Right lobe of liver (tissue), 6 donors: ENCODE data around the gene NR6A1. TPM values are rescaled to one million over a fixed set of nuclear protein-coding genes. Genes with fewer than 3 reads are reported as not detected.
A peak's percentile ranks its signal among the peaks of the same experiment; 100 is the strongest.

Experiments
- ATAC-seq, 4 donors: fragments of 200-7000 bp; cut with Tn5 transposase; one replicate each; pipeline ENCODE4 v1.9.1; 2020; ENCODE audit warnings: mild to moderate bottlenecking in 4 of 4, moderate library complexity in 4 of 4
- DNase-seq, 3 donors: peaks; one replicate each; pipeline ENCODE4 v3.0.0-alpha.2; 2020
- H3K27ac ChIP-seq, 3 donors: fragments of 200-600 bp; one replicate each; pipeline ENCODE4 v1.8.0; 2022
- H3K27me3 ChIP-seq, 2 donors: fragments of 200-600 bp; one replicate each; pipeline ENCODE4 v1.8.0; 2022
- H3K36me3 ChIP-seq, 4 donors: fragments of 200-600 bp; sonication (generic) in 1 of 4; one replicate each; pipeline versions ENCODE4 v1.5.1 to v1.8.0; 2017 to 2022; ENCODE audit warnings: control low read depth in 1 of 4
- H3K4me1 ChIP-seq, 4 donors: fragments of 200-600 bp; sonication (generic) in 1 of 4; one replicate each; pipeline versions ENCODE4 v1.5.1 to v1.8.0; 2017 to 2022; ENCODE audit warnings: control low read depth in 1 of 4
- H3K4me3 ChIP-seq, 3 donors: fragments of 200-600 bp; one replicate each; pipeline ENCODE4 v1.8.0; 2022
- H3K9me3 ChIP-seq, 4 donors: fragments of 200-600 bp; sonication (generic) in 1 of 4; one replicate each; pipeline versions ENCODE4 v1.5.1 to v1.8.0; 2017 to 2022; ENCODE audit warnings: control low read depth in 1 of 4
- CTCF ChIP-seq, 4 donors: fragments of 200-600 bp in 3 of 4; fragments of 450-650 bp in 1 of 4; IDR thresholded peaks; one replicate each; pipeline versions ENCODE4 v1.5.1 to v1.8.0; 2016 to 2022; ENCODE audit warnings: antibody characterized with exemption in 4 of 4, mild to moderate bottlenecking in 2 of 4
- POLR2A ChIP-seq: fragments of 450-650 bp; IDR thresholded peaks from one replicate; pipeline ENCODE4 v1.6.1; 2017; ENCODE audit warnings: antibody characterized with exemption, mild to moderate bottlenecking
- WGBS: methylation state at CpG from one replicate; pipeline ENCODE4 v1.1.6; 2018; ENCODE audit warnings: low coverage, low lambda C conversion rate; ENCODE audit not compliant: insufficient coverage; ENCODE audit errors: missing lambda C conversion rate; 5-methylcytosine and 5-hydroxymethylcytosine counted together
- intact Hi-C, 2 donors: fragments of 100-400 bp; cut with DNase I; formaldehyde crosslinking; loops; one replicate each; pipeline versions ENCODE4 v1.11.2 to v1.14.1; 2022
- total RNA-seq, 6 experiments: library from RNA; depleted of rRNA in 2 of 6; stranded (reverse); fragments of >200 nt in 2 of 6; fragmentation: NEBNext Ultra II Directional in 3 of 6; extraction: Animal tissue kit (Norgen Biotek cat#: 25700) in 3 of 6; gene quantifications; one replicate each; pipeline versions ENCODE4 v1.1.0 to v1.2.4, GENCODE V29; 2016 to 2023
- donor health status: DM: no; HTN: yes; CAD: no.
- donor health status: DM: no; HTN: no; CAD: no.
- donor health status: DM: no; HTN: no; CAD: no.
- donor health status: DM: no; HTN: yes; CAD: no.
- donor health status: DM: no; HTN: yes; CAD: no.

The NR6A1 gene
- total RNA-seq, 6 experiments from 2014 or later = 1.3 to 3.6 (median 1.9) TPM

- Histone ChIP-seq H3K9me3 (no peaks in the 10 kb centered on the region), H3K4me3 (no peak overlapping the region), H3K27me3 (no peaks in the 10 kb centered on the region), H3K4me1 (peaks cover 0 to 14% (median 0%) of the 10 kb centered on the region in 4 donors), H3K27ac (no peak overlapping the region), H3K36me3 (no peaks in the 10 kb centered on the region)
- TF ChIP-seq CTCF (IDR thresholded peaks at IDR 0.05) (no peak), POLR2A (no peak)
- no peak for DNase-seq
- ATAC-seq = no peak
- 82% methylated on average over 3 of the region's 3 CpGs for WGBS
- intact Hi-C loops = loop anchor here in 1 of 2 donors (10.0 kb wide), 1 partner anchor 47 kb away; no protein-coding TSS in a partner anchor
Observed at GRCh38 chr9:124761710-124762109, 9.4 kb downstream of the NR6A1 start.

GRCh38 chr9:124761196-124761595 lies 9.9 kb downstream of the NR6A1 start:
- DNase-seq (no peak), ATAC-seq (no peak)
- no peak for TF ChIP-seq POLR2A
- TF ChIP-seq CTCF (IDR thresholded peaks at IDR 0.05) = no peak
- no peaks in the 10 kb centered on the region for H3K9me3 ChIP-seq
- H3K4me3 ChIP-seq = no peak overlapping the region
- H3K4me1 ChIP-seq = peaks cover 0 to 12% (median 0%) of the 10 kb centered on the region in 4 donors
- 88% methylated on average over 2 of the region's 2 CpGs for WGBS
- H3K27ac ChIP-seq = no peak overlapping the region
- intact Hi-C loops = loop anchor here in 1 of 2 donors (10.0 kb wide), 1 partner anchor 46 kb away; no protein-coding TSS in a partner anchor
- no peaks in the 10 kb centered on the region for H3K36me3 ChIP-seq
- no peaks in the 10 kb centered on the region for H3K27me3 ChIP-seq

GRCh38 chr9:124760719-124761118 lies 10.4 kb downstream of the NR6A1 start:
- H3K27ac ChIP-seq = no peak overlapping the region
- H3K9me3 ChIP-seq = no peaks in the 10 kb centered on the region
- no peaks in the 10 kb centered on the region for H3K36me3 ChIP-seq
- peaks cover 0 to 16% (median 0%) of the 10 kb centered on the region in 4 donors for H3K4me1 ChIP-seq
- H3K27me3 ChIP-seq = no peaks in the 10 kb centered on the region
- 88% methylated on average over 2 of the region's 2 CpGs for WGBS
- intact Hi-C loops = loop anchor here in 1 of 2 donors (10.0 kb wide), 1 partner anchor 46 kb away; no protein-coding TSS in a partner anchor
- no peak overlapping the region for H3K4me3 ChIP-seq
- no peak for TF ChIP-seq POLR2A
- no peak for TF ChIP-seq CTCF (IDR thresholded peaks at IDR 0.05)
- ATAC-seq (no peak), DNase-seq (no peak)

GRCh38 chr9:124759327-124759726 lies 11.8 kb downstream of the NR6A1 start:
- 100% methylated on average over 2 of the region's 2 CpGs for WGBS
- Histone ChIP-seq H3K27me3 (no peaks in the 10 kb centered on the region), H3K9me3 (no peaks in the 10 kb centered on the region), H3K4me1 (peaks cover 0 to 16% (median 0%) of the 10 kb centered on the region in 4 donors), H3K27ac (no peak overlapping the region), H3K4me3 (no peak overlapping the region), H3K36me3 (no peaks in the 10 kb centered on the region)
- intact Hi-C loops = no loop called here
- TF ChIP-seq CTCF (IDR thresholded peaks at IDR 0.05) (no peak), POLR2A (no peak)
- no peak for ATAC-seq
- no peak for DNase-seq

- DNase-seq (no peak), ATAC-seq (peak in 1 of 4 donors; percentile 54)
- Histone ChIP-seq H3K27ac (no peak overlapping the region), H3K27me3 (no peaks in the 10 kb centered on the region), H3K4me3 (no peak overlapping the region), H3K36me3 (no peaks in the 10 kb centered on the region), H3K9me3 (no peaks in the 10 kb centered on the region), H3K4me1 (peaks cover 0 to 16% (median 0%) of the 10 kb centered on the region in 4 donors)
- intact Hi-C loops = no loop called here
- no peak for TF ChIP-seq POLR2A
- TF ChIP-seq CTCF (IDR thresholded peaks at IDR 0.05) = no peak
Observed at GRCh38 chr9:124758691-124759090, 12.4 kb downstream of the NR6A1 start.
